ENCODE measurements around the gene SPATA6L.
"Not testable (repeated sequence)": the region's sequence is repeated elsewhere in the genome, so short reads cannot be mapped to it uniquely, and the experiment has no call there.

SPATA6L gene

DNA sequence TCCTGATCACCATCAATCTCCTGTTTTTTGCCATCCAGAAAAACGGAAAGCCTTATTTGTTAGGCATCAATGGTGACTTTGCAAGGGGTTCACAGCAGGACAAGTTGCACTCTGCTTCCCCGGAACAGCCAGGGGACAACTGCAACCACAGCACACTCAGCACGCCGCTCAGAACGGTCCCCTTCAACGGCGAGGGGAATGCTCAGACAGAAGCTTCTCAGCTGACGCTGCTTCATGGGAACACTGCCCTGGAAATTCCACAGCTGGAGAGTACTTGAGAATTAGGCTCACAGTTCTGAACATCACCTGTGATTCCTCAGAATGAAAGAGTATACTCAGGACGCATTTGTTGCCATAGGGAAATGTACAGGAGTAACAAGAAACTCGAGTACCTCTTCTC lies 44.3 kb downstream of the SPATA6L start:
- no peak for DNase-seq

DNA sequence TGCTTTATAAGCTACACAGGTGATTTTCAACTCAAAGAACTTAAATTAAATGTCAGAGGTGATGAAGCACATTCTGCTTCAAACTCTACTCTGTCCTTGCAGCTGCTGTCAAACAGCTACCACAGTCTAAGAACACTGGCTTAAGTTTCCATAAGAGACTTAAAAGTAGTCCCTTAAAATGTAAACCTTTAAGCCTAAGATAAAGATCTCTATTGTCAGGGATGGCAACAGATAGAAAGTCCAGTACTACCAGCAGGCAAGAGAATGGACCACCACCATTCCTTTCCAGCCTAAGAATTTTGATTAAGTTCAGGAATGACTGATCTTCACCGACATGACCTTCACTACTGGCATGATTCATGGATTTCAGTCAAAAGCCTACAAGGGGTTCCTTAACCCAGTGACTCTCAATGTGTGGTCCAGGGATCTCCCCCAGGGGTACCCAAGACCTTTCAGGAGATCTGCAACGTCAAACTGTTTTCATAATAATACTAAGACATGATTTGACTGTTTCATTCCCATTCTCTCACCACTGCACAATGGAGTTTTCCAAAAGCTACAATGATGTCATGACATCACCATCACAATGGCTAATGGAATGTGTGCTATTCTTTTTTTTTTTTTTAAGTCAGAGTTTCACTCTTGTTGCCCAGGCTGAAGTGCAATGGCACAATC lies 45.3 kb downstream of the SPATA6L start:
- no peak for DNase-seq

DNA sequence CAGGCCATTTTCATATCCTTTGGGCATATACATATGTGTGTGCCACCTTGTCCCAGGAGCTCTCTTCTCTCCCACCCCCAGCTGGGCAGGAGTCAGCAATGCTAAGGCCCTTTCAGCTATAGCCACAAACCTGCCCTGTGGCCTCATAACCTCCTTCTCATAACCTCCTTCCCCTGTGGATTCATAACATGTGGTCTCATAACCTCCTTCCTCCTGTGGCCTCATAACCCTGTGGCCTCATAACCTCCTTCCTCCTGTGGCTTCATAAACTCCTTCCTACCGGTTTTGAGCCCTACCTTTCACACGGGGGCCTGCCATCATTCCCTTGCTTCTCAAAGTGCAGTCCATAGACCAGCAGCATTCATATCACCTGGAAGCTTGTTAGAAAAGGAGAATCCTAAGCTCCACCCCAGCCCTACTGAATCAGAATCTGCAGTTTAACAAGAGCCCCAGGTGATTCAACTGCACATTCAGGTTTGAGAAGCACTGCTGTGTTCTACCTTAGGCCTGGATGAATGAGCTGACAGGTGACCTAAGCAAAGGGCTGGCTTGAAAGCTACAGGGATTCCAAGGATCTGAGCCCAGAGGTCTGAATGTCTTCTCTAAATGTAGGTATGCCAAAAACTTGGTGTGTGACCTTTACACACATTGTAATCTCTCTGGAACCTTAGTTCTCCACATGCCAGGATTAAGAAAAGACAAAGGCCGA lies 46.1 kb downstream of the SPATA6L start:
- DNase-seq = no peak

DNA sequence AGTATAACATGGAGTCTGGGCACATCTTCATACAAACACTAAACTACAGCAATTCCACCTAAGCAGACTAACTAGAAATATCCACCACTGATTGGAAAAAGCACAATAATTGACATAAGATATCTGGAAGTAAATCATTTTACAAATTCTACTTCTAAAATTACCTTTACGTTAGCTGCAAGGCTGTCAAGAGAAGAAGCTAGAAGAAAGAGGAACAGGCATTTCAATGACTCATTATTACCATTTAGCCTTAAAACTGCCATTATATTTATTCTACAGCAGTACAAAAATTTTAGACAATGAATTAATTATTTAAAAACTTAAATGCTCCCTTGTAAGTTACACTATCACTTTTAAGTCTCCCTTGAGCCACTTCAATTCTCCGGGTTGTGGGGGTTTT lies 47.6 kb downstream of the SPATA6L start:
- no peak for DNase-seq

DNA sequence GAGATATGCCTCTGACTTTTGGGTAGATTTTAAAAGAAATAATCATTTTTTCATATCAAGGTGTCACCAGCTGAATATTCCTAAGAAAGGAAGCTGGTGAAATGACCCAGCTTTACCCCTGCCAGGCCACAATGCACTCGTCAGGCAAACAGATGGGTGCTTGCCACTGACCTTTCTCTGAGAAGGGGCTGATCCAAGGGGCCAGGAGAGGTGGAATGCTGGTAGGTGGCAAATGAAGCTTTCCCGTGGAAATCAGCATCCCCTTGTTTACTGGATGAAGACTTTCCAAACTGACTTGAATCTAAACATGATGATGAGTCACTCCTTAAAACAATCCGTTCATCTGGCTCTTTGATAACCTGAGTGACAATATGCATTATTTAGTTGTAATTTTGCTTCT lies 48.5 kb downstream of the SPATA6L start:
- DNase-seq = no peak

DNA sequence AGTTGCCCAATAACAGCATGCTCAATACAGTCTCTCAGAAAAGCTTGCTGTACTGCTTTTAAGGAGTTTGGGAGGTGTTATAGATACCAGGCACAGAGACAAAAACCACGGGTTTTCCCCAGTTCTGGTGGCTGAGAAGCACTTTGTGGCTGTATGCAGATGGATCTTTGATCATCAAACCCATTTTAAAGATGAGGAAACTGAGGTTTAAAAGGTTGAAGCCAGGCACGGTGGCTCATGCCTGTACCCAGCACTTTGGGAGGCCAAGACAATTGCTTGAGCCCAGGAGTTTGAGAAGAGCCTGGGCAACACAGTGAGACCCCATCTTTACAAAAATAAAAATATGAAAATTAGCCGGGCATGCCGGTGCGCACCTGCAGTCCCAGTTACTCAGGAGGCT lies 50.5 kb downstream of the SPATA6L start:
- no peak for DNase-seq

DNA sequence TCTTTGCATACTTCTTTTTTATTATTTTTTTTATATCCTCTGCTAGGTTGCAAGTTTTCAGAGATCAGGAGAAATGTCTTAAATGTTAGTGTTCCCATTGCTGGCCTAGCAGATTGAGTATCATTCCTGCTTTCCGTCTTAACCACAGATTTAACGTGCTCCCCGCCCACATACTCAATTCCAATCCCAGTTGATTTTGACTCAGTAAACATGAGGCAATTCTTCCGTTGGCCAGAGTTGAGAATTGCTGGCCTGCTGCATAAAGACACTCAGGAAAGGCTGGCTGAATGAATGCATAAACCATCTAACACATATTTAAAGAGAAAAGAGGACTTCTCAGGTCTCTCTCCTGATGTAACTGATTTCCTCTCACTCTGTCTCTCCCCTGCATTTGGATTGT lies 51.0 kb downstream of the SPATA6L start:
- no peak for DNase-seq

DNA sequence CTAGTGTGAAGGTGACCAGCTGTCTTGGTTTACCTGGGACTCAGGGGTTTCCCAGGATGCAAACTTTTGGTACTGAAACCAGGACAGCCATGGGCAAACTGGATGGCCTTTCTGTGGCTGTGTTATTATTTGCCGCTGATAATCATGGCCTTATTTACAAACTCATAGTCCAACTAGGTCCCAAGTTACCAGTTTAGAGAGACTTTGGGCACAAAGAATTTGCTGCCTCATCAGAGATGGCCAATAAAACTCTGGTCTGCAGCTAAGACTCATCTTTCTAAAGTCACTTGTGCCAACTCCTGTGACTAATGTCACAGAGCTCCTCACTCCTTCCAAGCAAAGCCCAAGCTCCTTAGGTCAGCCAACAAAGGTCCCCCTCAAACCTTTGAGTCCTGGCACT lies 51.7 kb downstream of the SPATA6L start:
- DNase-seq = no peak

DNA sequence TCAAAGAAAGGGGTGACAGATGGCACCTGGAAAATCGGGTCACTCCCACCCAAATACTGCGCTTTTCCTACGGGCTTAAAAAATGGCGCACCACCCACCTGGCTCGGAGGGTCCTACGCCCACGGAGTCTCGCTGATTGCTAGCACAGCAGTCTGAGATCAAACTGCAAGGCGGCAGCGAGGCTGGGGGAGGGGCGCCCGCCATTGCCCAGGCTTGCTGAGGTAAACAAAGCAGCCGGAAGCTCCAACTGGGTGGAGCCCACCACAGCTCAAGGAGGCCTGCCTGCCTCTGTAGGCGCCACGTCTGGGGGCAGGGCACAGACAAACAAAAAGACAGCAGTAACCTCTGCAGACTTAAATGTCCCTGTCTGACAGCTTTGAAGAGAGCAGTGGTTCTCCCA lies 60.2 kb downstream of the SPATA6L start:
- not testable (repeated sequence) for DNase-seq

DNA sequence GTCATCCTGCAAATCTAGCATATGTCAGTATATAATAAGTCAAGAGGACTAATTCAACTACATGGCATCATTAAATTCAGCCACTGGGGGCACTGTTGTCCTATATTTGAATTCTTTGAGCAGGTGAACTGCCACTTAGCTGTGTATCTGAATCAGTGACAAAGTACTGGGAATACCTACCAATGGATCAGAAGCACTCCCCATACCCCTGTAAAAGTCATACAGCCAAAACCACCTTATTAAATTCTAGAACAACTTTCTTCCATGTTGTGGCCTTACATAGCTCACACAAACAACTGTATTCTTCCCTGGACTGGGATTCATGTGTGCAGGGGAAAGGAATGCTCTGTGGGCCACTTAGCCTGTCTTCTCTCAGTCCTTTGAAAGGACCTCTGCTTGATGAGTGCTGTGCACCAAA lies 61.6 kb downstream of the SPATA6L start:
- DNase-seq = peak; percentile 34

DNA sequence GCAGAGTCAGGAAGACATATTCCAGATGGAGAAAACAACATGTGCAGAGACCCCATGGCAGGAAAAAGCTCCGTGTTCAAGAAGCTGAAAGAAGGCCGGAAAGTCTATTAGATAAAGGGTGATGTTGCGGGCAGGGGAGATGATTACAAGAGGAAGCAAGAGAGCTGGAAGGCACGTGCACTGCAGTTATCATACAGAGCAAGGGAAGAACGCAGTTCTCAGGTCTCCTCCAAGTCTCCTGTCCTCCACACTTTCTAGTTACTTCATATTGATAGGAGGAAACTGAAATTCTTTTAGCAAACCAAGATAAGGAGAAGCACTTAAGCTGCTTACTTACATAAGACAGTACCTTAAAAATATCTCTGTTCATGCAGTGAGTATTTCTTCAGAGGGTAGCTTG lies 62.5 kb downstream of the SPATA6L start:
- DNase-seq = no peak

DNA sequence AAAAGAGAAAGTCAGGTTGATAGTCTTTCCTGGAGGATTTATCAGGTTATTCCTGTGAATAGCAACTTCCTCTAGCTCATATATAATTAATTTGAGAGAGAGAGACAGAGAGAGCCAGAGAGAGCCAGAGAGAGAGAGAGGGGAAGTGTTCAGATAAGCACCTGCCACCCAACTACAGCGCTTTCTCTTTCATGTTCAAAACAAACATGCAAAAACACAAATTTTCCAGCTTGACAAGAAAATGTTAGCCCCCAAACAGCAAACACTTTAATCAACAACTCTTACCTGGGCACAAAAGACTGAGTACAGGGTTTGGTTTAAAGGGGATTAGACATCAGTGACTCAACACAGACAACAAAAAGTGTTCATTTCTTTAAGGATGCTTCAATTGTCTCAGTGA lies 65.9 kb downstream of the SPATA6L start:
- no peak for DNase-seq

DNA sequence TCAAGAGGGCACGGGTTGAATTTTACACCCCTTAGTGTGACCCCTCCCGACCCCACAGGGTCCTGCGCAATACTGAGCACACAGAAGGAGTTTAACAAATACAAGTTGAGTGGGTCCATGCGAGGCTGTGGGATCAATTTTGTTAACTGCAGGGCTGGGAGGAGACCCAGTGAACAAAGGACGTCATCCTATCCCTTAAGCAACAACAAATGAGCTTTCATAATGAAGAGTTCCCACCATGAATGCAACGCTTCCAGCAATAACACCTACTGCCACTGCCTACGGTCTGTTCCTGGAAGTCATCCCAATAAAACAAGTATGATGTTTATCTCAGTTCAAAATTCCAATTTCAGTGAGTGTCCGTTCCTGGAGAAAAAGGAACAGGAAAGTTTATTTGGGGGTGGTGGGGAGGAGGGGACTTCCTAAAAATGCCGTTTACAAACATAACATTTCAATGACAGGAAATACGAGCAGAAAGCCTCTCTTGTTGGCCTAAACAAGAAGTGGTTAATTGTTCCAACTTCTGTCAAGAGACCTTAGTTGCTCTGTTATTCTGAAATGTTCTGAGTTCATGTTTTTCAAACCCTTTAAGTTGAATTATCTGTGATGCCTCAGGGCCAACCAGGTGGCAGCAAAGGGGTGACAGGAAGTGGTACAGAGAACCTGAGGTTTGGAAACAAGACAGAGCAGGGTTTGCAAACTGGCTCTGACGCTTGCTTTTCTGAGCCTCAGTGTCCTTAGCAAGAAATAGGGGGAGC lies 69.9 kb downstream of the SPATA6L start:
- peak; percentile 23 for DNase-seq

DNA sequence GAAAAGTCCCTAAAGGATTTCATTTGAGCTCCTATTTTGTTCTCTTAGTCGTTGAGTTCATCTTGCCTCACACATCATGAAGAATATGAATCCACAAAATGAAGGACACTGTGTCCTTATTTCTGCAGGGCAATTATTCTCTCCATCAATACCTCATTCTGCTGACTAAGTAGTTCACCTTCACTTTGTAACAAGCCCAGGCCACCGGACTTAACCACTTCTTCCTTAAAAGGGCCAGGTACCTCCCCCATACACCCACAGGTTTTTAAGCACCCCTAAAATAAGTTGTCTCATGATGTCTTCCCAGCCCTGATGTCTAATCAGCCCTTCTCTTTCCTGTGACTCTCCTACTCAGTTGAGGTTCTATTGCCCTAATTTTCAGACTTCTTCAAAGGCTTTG lies 71.3 kb downstream of the SPATA6L start:
- DNase-seq = no peak

DNA sequence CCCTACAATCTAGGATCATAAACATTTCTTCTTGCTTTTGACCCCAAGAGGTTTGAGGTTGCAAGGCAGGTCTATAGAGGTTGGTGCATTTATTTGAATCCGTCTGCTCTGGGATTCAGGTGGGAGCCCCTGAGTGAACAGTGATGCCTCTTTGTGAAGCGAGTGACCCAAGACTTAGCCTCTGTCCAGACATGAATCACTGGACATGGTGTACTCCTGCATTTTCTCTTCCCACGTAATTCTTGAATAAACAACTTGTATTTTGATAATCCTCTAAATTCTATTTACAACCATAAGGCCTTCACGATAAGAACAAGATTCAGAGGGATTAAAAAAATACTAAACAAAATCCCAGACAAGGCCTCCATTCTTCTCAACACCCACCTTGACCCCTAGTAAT lies 71.7 kb downstream of the SPATA6L start:
- DNase-seq = no peak

DNA sequence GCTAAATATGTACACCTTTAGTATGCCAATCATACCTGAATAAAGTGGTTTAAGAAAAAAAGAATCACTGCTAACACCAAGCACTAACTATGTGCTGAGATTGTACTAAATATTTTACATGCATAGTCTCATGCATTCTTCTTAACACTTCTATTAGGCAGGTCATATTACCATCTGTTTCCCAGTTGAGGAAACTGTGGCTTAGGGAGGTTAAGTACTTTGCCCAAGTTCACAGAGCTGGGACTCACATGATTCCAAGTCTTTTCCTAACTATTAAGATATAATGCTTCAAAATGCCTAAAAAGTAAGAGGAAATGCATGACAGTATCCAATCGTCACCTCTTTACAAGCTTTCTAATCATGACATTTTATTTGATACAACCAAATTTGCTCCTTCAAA lies 73.4 kb downstream of the SPATA6L start:
- DNase-seq = no peak

DNA sequence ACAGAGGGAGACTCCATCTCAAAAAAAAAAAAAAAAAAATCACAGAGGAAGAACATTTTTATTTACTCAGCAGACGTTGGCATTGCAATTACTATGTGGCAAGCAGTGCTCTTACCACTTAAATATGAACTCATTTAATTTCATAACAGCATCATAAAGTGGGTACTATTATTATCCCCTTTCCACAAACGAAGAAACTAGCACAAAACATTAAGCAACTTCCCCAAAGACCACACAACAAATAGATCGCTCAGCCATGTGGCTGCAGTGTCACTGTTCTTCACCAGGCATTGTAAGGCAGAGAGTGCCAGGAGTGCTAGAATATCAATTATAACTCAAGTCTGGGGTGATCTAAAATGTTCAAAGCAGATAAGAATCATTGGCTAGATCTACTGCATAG lies 74.0 kb downstream of the SPATA6L start:
- no peak for DNase-seq

DNA sequence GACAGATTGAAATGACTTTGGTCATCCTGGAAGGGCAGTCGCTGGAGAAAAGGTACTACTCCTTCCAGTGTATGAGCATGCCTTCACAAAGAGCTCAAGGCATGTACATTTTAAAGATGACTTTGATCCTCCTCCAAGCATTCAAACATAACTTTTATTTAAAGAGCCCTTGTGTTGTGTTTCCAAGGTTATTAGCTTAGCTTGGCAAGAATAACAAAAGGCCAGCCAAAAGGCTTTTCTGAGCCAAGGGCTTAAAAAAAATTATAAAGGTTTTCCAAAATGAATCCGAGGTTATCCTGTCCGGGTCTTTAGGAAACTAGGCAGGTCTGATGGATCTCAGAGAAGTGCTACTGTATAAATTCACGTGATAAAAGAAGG lies 75.2 kb downstream of the SPATA6L start:
- DNase-seq = no peak

DNA sequence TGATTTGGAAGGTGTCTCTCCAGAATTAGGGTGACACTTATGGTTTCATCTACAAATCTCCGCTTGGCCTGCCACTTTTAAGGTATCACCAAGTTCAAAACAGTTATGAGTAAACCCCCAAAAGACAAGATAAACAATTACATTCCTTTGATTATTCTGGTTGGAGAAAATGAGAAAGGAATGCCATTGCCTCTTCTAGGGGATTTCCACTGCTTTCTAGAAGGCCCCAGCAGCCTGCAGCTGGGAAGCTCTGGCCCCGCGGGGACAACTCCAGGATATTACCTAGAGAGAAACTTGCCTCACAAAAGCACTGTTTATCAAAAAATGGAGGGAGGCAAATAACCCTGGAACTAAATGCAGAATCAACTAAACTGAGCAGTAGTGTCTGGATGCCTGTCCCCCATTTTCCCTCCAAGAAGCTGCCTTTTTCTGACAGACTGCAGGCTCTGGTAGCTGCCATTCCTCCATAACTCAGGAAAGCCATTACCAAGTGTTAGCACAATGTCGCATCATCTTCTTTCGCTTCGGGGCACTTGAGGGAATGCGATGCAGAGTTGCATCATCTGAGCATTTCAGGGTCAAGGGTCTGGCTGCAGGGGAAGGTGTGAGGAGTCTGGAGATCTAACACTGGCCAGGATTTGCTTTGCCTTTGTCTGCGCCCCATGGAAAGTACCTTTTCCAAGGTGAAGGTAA lies 75.7 kb downstream of the SPATA6L start:
- no peak for DNase-seq

DNA sequence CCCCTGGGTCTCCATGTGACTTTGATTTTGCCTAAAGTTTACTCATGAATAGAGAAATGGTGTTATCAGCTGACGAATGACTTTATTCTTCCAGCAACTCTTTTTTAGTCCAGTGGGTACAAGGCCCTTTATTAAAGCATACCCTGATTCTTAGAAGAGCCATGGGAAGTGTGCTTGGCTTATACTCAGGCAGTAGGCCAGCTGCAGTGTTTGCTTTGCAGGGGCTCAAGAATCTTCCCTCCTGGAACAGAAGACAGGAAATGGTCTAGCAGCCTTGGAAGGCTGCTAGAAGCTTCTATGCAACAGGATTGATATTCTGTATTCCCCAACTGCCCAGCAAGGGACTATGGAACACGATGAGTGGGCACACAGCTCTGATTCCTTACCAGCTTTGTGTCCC lies 77.6 kb downstream of the SPATA6L start:
- no peak for DNase-seq

DNA sequence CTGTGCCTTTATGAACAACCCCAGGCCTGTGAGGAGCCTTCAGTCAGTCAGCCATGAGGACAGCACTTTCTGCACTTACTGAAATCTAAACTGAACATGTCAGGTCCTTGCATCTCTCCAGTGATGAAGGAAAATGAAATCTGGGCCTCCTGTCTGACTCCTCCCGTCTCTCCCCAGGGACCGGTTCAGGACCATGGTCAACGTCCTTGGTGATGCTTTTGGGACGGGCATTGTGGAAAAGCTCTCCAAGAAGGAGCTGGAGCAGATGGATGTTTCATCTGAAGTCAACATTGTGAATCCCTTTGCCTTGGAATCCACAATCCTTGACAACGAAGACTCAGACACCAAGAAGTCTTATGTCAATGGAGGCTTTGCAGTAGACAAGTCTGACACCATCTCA lies 81.1 kb downstream of the SPATA6L start:
- no peak for DNase-seq

DNA sequence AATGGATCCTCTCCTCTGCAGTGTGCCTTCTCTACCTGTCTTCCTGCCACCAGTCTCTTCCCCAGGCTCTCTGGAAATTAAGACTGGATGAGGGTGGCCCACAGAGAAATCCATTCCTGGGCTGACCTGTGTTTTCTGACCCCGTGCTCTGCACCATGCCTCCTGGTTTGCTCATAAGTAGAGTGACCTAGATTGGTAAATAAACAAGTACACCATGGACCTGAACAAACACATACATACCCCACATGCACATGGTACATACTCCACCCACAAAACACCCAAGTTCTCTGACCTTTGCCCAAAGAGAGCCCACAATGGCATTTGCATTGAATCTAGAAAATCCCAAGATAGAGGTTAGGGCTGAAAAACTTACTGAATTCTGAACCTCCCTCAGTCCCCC lies 81.6 kb downstream of the SPATA6L start:
- no peak for DNase-seq

DNA sequence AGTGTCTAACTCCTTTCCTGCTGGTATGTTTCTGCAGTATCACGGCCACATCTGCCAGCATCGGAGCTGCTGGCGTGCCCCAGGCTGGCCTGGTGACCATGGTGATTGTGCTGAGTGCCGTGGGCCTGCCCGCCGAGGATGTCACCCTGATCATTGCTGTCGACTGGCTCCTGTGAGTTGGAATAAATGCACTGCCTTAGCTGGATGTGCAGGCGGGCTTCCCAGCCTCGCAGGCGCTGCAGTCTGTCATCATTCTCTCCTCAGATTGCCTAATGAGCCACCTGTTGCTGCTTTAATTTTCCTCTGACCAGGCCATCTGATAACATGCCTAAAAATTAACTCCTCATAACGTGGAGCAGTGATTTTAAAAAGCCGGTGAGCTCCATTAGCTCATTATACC lies 83.3 kb downstream of the SPATA6L start:
- no peak for DNase-seq

All from effector CD8-positive, alpha-beta T cell (primary cell).